ENCODE data around the gene VPS4A. TPM values are rescaled to one million over a fixed set of nuclear protein-coding genes. Genes with fewer than 3 reads are reported as not detected.

VPS4A gene
- total RNA-seq, 1 donor from 2014 or later, result 35.9 TPM

- intact Hi-C loops (cut with micrococcal nuclease), result no loop called here
Measured at GRCh38 chr16:69306031-69306430, 5.1 kb upstream of the VPS4A start.

DNA sequence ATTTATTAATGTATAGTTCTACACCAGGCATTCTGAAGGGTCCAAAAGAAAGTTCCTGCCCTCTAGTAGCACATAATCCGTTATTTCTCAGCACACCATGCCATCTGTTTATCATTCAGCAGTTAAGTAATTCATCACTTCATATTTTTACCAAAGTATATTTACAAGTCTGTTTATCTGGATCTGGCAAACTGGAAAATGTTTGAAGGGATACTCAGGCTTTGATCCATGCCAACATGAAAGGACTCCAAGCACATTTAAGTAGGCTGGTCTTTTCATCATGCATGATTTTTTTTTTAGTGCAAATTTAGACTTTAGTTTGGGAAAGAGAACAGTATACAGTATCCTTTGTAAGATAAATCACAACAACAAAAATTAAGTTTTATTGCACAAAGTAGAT is 4.1 kb upstream of the VPS4A start:
- intact Hi-C loops (cut with micrococcal nuclease), result no loop called here

- intact Hi-C loops (cut with micrococcal nuclease), result no loop called here
Measured at GRCh38 chr16:69307856-69308255, 3.3 kb upstream of the VPS4A start.

- intact Hi-C loops (cut with micrococcal nuclease), result no loop called here
Measured at GRCh38 chr16:69309316-69309715, 1.8 kb upstream of the VPS4A start.

DNA sequence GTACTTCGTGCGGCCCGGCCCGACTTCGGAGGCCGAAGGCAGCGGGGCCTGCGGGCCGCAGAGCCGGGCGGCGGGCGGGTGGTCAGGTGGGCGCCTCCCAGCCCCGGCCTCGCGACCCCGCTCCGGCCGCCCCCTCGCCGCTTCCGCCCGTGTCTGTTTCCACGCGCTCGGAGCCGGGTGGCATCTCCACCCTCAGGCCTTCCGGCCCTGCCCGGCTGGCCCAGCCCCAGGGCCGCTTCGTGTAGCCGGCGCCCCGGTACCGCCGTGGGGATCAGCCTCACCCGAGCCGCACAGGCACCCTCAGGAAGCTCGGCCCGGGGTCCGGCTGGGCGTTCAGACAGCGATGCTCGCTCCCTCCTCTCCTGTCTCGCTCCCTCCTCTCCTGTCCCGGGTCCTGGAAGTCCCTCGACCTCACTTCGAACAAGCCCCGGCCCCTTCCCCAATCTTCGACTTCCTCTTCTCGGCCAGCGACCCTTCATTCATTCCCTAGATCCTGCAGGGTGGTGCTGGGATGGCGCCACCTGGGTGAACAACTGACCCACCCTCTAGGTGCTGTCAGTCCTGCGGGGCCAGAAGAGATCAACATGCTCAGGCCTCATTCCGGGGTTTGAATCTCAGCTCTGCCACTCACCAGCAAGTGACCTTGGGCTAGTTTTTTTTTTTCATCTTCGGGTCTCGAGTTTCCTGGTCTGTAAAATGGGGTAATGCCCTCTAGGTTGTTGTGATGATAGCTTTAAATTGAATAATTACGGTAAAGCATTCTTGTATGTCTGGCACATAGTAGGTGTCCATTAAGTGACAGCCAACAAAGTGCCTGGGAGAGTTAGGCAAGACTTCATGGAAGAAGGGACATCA is 610 bp downstream of the VPS4A start:
- intact Hi-C loops (cut with micrococcal nuclease), result loop anchor here (1.0 kb wide), 4 partner anchors 19 to 124 kb away; partner anchors contain the start of genes COG8, CYB5B, NIP7 and PDF

- intact Hi-C loops (cut with micrococcal nuclease), result no loop called here
Measured at GRCh38 chr16:69313469-69313868, 2.3 kb downstream of the VPS4A start.

- intact Hi-C loops (cut with micrococcal nuclease), result no loop called here
Measured at GRCh38 chr16:69314534-69314933, 3.4 kb downstream of the VPS4A start.

DNA sequence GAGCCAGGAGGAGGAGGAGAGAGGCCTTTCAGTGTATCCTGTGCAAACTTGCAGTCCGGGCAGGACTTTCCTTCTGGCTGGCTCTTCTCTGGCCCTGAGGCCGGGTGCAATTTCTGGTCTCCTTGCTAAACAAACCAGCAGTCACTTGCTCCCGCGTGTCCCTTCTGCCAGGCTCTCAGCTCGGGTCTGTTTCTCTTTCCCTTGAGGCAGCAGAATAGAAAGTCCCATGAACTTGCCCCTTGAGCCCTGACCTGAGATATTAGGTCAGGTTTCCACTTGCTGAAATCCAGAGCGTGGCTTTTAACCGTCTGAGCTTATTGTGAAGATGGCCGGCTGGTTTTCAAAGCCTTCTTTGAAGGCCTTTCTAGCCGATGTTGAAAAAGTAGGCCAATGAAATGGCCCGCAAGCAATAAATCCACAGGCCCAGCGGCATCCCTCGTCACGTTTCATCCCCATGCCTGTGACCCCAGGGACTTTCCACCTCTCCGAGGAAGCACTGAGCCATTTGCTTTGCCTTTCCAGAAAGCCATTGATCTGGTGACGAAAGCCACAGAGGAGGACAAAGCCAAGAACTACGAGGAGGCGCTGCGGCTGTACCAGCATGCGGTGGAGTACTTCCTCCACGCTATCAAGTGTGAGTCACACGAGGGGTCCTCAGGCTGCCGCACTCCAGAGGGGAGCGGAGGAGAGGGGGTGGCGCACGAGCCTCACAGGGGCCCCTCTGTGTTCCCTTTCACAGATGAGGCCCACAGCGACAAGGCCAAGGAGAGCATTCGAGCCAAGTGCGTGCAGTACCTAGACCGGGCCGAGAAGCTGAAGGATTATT is 4.5 kb downstream of the VPS4A start:
- intact Hi-C loops (cut with micrococcal nuclease), result no loop called here

- intact Hi-C loops (cut with micrococcal nuclease), result no loop called here
Measured at GRCh38 chr16:69316595-69317034, 5.5 kb downstream of the VPS4A start.

DNA sequence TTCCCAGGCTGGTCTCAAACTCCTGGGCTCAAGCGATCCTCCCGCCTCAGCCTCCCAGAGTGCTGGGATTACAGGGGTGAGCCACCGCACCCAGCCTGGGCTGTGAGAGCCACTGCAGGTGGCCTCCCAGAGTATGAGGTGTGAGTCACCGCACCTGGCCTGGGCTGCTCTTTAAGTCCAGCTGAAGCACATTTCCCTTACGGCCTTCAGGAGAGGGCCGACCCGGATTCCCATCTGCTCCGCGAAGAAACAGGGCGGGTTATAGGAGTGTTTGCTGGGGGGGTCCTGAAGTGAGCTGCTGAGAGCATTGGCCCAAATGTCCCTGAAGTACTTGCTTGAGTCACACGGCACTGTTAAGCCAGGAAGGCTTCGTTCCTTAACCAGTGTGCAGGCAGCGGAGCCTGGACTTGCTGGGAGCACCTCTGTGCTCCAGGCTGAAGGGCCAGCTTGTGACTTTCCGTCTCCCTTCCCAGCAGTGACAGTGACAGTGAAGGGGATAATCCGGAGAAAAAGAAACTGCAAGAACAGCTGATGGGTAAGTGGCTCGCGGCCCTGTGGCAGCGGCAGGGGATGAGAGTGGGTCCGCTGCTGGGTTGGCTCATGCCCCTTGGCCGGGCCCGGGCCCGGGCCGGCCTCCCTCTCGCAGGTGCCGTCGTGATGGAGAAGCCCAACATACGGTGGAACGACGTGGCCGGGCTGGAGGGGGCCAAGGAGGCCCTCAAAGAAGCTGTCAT is 7.2 kb downstream of the VPS4A start:
- intact Hi-C loops (cut with micrococcal nuclease), result no loop called here

DNA sequence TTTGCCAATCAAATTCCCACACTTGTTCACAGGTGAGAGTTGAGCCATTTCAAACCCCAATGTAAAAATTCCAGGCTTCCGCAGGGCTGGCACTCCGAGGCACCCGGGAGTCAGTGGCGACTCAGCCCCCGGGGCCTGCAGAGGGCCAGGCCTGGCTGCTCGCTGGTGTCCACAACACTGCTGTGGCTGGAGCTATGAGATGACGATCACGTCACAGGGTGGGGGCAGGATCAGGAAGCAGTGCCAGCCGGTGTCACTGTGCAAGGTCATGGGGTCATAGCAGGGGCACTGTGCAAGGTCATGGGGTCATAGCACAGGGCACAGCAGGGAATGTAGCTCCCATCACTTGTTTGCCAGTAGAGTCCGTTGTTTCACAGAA is 7.8 kb downstream of the VPS4A start:
- intact Hi-C loops (cut with micrococcal nuclease), result no loop called here

DNA sequence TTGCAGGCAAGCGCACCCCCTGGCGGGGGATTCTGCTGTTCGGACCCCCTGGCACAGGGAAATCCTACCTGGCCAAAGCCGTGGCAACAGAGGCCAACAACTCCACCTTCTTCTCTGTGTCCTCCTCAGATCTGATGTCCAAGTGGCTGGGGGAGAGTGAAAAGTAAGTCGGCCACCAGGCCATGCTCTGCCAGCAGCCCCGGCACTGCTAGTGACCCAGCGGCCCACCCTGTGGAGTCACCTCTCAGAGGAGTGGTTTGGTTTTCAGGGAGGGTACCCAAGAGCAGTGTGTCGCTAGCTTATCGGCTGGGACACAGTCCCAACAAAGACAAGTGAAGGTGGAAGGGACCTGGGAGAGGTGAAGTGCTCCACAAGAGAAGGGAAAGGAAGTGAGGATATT is 8.2 kb downstream of the VPS4A start:
- intact Hi-C loops (cut with micrococcal nuclease), result no loop called here

- intact Hi-C loops (cut with micrococcal nuclease), result no loop called here
Measured at GRCh38 chr16:69319826-69320739, 8.9 kb downstream of the VPS4A start.

- intact Hi-C loops (cut with micrococcal nuclease), result no loop called here
Measured at GRCh38 chr16:69320740-69321073, 9.6 kb downstream of the VPS4A start.

DNA sequence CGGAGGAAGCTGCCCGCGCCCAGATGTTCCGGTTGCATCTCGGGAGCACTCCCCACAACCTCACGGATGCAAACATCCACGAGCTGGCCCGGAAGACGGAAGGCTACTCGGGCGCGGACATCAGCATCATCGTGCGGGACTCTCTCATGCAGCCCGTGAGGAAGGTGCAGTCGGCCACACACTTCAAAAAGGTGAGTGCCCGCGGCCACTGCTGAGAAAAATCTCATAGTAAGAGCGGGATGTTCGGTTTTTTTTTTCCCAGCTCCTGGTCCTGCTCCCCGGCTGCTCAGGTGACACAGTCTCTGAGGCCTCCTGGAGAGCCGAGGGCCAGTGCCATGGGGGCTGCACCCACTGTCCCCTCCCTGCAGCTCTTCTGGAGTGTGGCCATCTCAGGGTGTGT is 9.9 kb downstream of the VPS4A start:
- intact Hi-C loops (cut with micrococcal nuclease), result no loop called here

- intact Hi-C loops (cut with micrococcal nuclease), result no loop called here
Measured at GRCh38 chr16:69322343-69322742, 11.2 kb downstream of the VPS4A start.

- intact Hi-C loops (cut with micrococcal nuclease), result no loop called here
Measured at GRCh38 chr16:69323415-69323814, 12.3 kb downstream of the VPS4A start.

DNA sequence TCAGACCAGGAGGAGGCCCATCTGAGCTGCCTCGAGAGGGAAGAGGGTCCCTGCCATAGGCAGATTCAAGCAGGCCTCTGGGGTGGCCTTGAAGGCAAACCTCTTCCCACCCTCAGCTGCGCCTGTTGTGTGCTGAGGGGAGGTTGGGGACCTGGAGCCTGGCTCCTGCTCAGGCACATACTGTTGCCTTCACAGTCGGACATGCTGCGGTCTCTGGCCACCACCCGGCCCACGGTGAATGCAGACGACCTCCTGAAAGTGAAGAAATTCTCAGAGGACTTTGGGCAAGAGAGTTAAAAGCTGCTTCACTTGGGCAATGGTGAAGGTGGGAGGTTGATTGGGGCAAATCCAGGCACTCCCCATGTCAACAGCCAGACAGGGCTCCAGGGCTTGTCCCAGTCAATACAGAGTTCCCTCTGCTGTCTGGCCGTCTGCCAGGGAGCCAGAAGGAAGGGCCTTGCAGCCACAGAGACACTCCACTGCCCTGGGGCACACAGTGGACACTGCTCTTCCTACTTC is 12.9 kb downstream of the VPS4A start:
- intact Hi-C loops (cut with micrococcal nuclease), result no loop called here

- intact Hi-C loops (cut with micrococcal nuclease), result no loop called here
Measured at GRCh38 chr16:69324585-69325253, 13.6 kb downstream of the VPS4A start.

DNA sequence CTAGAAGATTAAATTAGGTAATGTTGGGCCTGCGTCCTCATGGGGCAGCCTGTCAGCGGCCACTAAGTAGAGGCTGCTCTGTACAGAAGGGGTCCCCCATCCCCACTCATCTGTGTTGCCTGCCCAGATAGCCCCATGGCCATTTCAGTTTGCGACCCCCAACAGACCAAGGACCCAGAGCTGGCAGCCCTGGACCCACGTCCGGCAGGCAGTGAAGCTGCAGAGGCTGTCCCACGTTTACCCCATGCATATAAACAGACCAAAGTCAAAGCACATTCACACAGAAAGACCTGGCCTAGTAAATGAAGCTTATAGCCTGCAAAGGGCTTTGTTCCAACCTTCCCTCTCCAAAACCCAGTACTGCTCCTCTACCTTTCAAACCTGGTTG is 14.6 kb downstream of the VPS4A start:
- intact Hi-C loops (cut with micrococcal nuclease), result no loop called here
